H9 (cell line): ENCODE data around the gene ANTKMT. TPM values are rescaled to one million over a fixed set of nuclear protein-coding genes. Genes with fewer than 3 reads are reported as not detected.
A peak's percentile ranks its signal among the peaks of the same experiment; 100 is the strongest.

Experiments used
- DNase-seq: peaks from one replicate; pipeline ENCODE4 v3.0.0-alpha.2; 2017
- H2AFZ ChIP-seq: one replicate; pipeline ENCODE4 v1.6.1; 2013; ENCODE audit warnings: mild to moderate bottlenecking, low read length, control low read depth, moderate library complexity
- H2AK5ac ChIP-seq: 2 replicates; pipeline ENCODE4 v1.6.1; 2013; ENCODE audit warnings: low read length, control low read depth, mixed read lengths; ENCODE audit not compliant: insufficient read length
- H2BK120ac ChIP-seq: one replicate; pipeline ENCODE4 v1.6.1; 2013; ENCODE audit warnings: low read depth, mild to moderate bottlenecking, low read length, control low read depth, inconsistent platforms; ENCODE audit not compliant: poor library complexity, severe bottlenecking
- H2BK12ac ChIP-seq: 2 replicates; pipeline ENCODE4 v1.6.1; 2013; ENCODE audit warnings: low read length, control low read depth, mixed read lengths, low read depth; ENCODE audit not compliant: insufficient read length
- H2BK15ac ChIP-seq: 2 replicates; pipeline ENCODE4 v1.6.1; 2013; ENCODE audit warnings: low read depth, low read length, control low read depth
- H2BK20ac ChIP-seq: one replicate; pipeline ENCODE4 v1.6.1; 2013; ENCODE audit warnings: low read depth, mild to moderate bottlenecking, low read length, control low read depth, inconsistent platforms; ENCODE audit not compliant: poor library complexity, severe bottlenecking
- H2BK5ac ChIP-seq: 2 replicates; pipeline ENCODE4 v1.6.1; 2013; ENCODE audit warnings: low read length, control low read depth, mixed read lengths; ENCODE audit not compliant: insufficient read length
- H3K14ac ChIP-seq: 2 replicates; pipeline ENCODE4 v1.6.1; 2013; ENCODE audit warnings: low read length, control low read depth; ENCODE audit not compliant: insufficient read depth
- H3K18ac ChIP-seq: 2 replicates; pipeline ENCODE4 v1.6.1; 2013; ENCODE audit warnings: low read depth, mild to moderate bottlenecking, mixed read lengths, low read length, control low read depth; ENCODE audit not compliant: insufficient read length
- H3K23ac ChIP-seq: 2 replicates; pipeline ENCODE4 v1.6.1; 2013; ENCODE audit warnings: low read length, control low read depth, mixed read lengths, low read depth; ENCODE audit not compliant: insufficient read length
- H3K23me2 ChIP-seq: 2 replicates; pipeline ENCODE4 v1.6.1; 2013; ENCODE audit warnings: low read depth, mild to moderate bottlenecking, mixed read lengths, low read length, control low read depth; ENCODE audit not compliant: insufficient read length, poor library complexity, severe bottlenecking
- H3K27ac ChIP-seq: 2 replicates; pipeline ENCODE4 v1.5.1; 2013; ENCODE audit warnings: low read length, control low read depth, mixed read lengths, low read depth; ENCODE audit not compliant: insufficient read length
- H3K27me3 ChIP-seq: 2 replicates; pipeline ENCODE4 v1.6.1; 2013; ENCODE audit warnings: low read length, control low read depth, inconsistent platforms; ENCODE audit not compliant: insufficient read depth
- H3K4ac ChIP-seq: 2 replicates; pipeline ENCODE4 v1.6.1; 2013; ENCODE audit warnings: low read depth, mild to moderate bottlenecking, control low read depth, inconsistent platforms, low read length, moderate library complexity
- H3K4me1 ChIP-seq: 2 replicates; pipeline ENCODE4 v1.6.1; 2013; ENCODE audit warnings: low read length, control low read depth, inconsistent platforms; ENCODE audit not compliant: insufficient read depth
- H3K4me2 ChIP-seq: 2 replicates; pipeline ENCODE4 v1.6.1; 2013; ENCODE audit warnings: low read length, control low read depth, mixed read lengths; ENCODE audit not compliant: insufficient read length, insufficient read depth
- H3K56ac ChIP-seq: 2 replicates; pipeline ENCODE4 v1.6.1; 2013; ENCODE audit warnings: low read depth, mild to moderate bottlenecking, mixed read lengths, low read length, control low read depth; ENCODE audit not compliant: insufficient read length
- H3K79me1 ChIP-seq: 2 replicates; pipeline ENCODE4 v1.6.1; 2013; ENCODE audit warnings: low read depth, mild to moderate bottlenecking, moderate library complexity, low read length, control low read depth, inconsistent platforms; ENCODE audit not compliant: insufficient read depth, poor library complexity, severe bottlenecking
- H3K79me2 ChIP-seq: 2 replicates; pipeline ENCODE4 v1.6.1; 2013; ENCODE audit warnings: low read length, control low read depth, inconsistent platforms; ENCODE audit not compliant: insufficient read depth
- H3K9ac ChIP-seq: 2 replicates; pipeline ENCODE4 v1.6.1; 2013; ENCODE audit warnings: low read length, control low read depth, mixed read lengths; ENCODE audit not compliant: insufficient read length; ENCODE audit errors: extremely low read depth
- H3K9me3 ChIP-seq: one replicate; pipeline ENCODE4 v1.6.1; 2013; ENCODE audit warnings: low read depth, low read length, inconsistent platforms; ENCODE audit not compliant: control insufficient read depth
- H3T11ph ChIP-seq: one replicate; pipeline ENCODE4 v1.6.1; 2013; ENCODE audit warnings: mild to moderate bottlenecking, low read length, control low read depth, inconsistent platforms
- H4K20me1 ChIP-seq: one replicate; pipeline ENCODE4 v1.6.1; 2013; ENCODE audit not compliant: control insufficient read depth, insufficient read length, insufficient read depth
- H4K5ac ChIP-seq: 2 replicates; pipeline ENCODE4 v1.6.1; 2013; ENCODE audit warnings: low read depth, mild to moderate bottlenecking, mixed read lengths, low read length, control low read depth; ENCODE audit not compliant: insufficient read length
- H4K8ac ChIP-seq: replicated peaks from 2 replicates; pipeline ENCODE4 v1.6.1; 2013; ENCODE audit warnings: low read length, control low read depth, mixed read lengths, low read depth; ENCODE audit not compliant: insufficient read length
- H4K91ac ChIP-seq: 2 replicates; pipeline ENCODE4 v1.6.1; 2013; ENCODE audit warnings: low read depth, mild to moderate bottlenecking, moderate library complexity, mixed read lengths, low read length, control low read depth; ENCODE audit not compliant: insufficient read length
- H3K27ac Mint-ChIP-seq, 3 experiments: 2 replicates in 2 of 3; 3 replicates in 1 of 3; pipeline ENCODE4 v1.8.0; 2020 to 2021; ENCODE audit warnings: mixed read lengths in 3 of 3, mild to moderate bottlenecking in 1 of 3, moderate library complexity in 1 of 3
- H3K27me3 Mint-ChIP-seq: 2 replicates; pipeline ENCODE4 v1.8.0; 2021; ENCODE audit warnings: low read depth, mild to moderate bottlenecking, moderate library complexity, mixed read lengths
- H3K36me3 Mint-ChIP-seq, 3 experiments: 2 replicates in 2 of 3; 3 replicates in 1 of 3; pipeline ENCODE4 v1.8.0; 2020 to 2021; ENCODE audit warnings: low read depth in 3 of 3, mixed read lengths in 3 of 3; ENCODE audit not compliant: insufficient read depth in 1 of 3
- H3K4me1 Mint-ChIP-seq, 2 experiments: 2 replicates each; pipeline ENCODE4 v1.8.0; 2020; ENCODE audit warnings: mixed read lengths in 2 of 2
- H3K4me3 Mint-ChIP-seq, 2 experiments: 2 replicates in 1 of 2; 3 replicates in 1 of 2; pipeline ENCODE4 v1.8.0; 2020 to 2021; ENCODE audit warnings: mild to moderate bottlenecking in 2 of 2, mixed read lengths in 2 of 2, moderate library complexity in 1 of 2
- H3K9me3 Mint-ChIP-seq, 2 experiments: 2 replicates in 1 of 2; 3 replicates in 1 of 2; pipeline ENCODE4 v1.8.0; 2020; ENCODE audit warnings: mild to moderate bottlenecking in 2 of 2, mixed read lengths in 2 of 2, moderate library complexity in 1 of 2
- WGBS: extraction: QIAGEN DNeasy Blood & Tissue Kit; methylation state at CpG from one replicate; pipeline ENCODE4 v1.1.7; 2013; ENCODE audit warnings: missing lambda C conversion rate, low lambda C conversion rate, mixed read lengths; ENCODE audit not compliant: insufficient read length; ENCODE audit errors: extremely low coverage; 5-methylcytosine and 5-hydroxymethylcytosine counted together
- long read RNA-seq: library from polyadenylated mRNA; unstranded; transcript quantifications from one replicate; pipeline ENCODE4 v2.0.0, GENCODE V29; 2020
- total RNA-seq: library from RNA; stranded (reverse); gene quantifications from 2 replicates; pipeline ENCODE4 v1.2.1, GENCODE V29; 2021
- TF ChIP-seq, protein P1 (sequence below): fragments of 200-600 bp; sonication (generic); conservative IDR thresholded peaks from 3 replicates; pipeline ENCODE4 v1.8.0; 2021; ENCODE audit warnings: antibody characterized with exemption, mild to moderate bottlenecking

Gene ANTKMT, protein sequence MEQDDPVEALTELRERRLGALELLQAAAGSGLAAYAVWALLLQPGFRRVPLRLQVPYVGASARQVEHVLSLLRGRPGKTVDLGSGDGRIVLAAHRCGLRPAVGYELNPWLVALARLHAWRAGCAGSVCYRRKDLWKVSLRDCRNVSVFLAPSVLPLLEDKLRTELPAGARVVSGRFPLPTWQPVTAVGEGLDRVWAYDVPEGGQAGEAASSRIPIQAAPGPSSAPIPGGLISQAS
- total RNA-seq = 31.5 and 34.8 TPM in 2 replicates
- long read RNA-seq, partial matches to known transcripts = 0 of 4 reads
- long read RNA-seq, other reads (novel, unspliced or antisense) = 0 of 4 reads

DNA sequence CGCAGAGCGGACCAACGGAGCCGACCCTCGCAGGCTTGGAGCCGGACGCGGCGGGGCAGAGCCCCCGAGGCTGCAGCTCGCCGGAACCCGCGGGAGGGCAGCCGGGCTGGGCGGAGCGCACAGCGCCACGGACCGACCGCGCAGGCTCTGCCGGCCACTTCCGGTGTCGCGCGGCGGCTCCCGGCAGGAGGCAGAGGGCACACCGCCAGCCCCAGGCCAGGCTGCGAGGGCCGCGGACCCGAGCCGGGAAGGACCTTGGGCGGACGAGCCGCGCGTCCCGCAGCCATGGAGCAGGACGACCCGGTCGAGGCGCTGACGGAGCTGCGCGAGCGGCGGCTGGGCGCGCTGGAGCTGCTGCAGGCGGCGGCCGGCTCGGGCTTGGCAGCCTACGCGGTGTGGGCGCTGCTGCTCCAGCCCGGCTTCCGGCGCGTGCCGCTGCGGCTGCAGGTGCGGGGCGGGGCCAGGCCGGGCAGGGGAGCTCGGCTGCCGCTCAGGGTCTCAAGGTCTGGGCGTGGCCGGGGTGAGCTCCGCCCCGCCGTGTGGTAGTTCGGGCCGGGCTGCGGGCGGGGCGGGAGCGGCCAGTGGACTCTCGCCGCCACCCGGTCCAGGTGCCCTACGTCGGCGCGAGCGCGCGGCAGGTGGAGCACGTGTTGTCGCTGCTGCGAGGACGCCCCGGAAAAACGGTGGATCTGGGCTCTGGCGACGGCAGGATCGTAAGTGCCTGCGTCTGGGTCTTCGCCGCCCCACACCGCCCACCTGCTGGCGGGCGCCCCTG is at the start of gene ANTKMT:
Gene ANTKMT (plus strand): TSS at position 157 of the 775 bp plus-strand sequence. CDS start 129 bp downstream, at position 286.
- Histone ChIP-seq H3K79me2 (no peaks in the 10 kb centered on the region), H4K20me1 (no peaks in the 10 kb centered on the region), H3K4ac (no peak within 1 kb of the TSS), H3K14ac (peak within 1 kb of the TSS; percentile 95; the same call in 1 of the 2 replicates), H3K27me3 (no peaks in the 10 kb centered on the region), H4K8ac (no peak within 1 kb of the TSS), H3K18ac (peak within 1 kb of the TSS; percentile 80), H2BK15ac (no peak within 1 kb of the TSS), H3K23me2 (peaks cover 2% of the 10 kb centered on the region), H3K79me1 (no peaks in the 10 kb centered on the region), H2BK5ac (no peak within 1 kb of the TSS), H2AK5ac (no peak within 1 kb of the TSS), H2BK120ac (no peak within 1 kb of the TSS), H3K56ac (no peak within 1 kb of the TSS), H3K4me2 (peak within 1 kb of the TSS; percentile 59), H3K27ac (no peak within 1 kb of the TSS), H2AFZ (no peak within 1 kb of the TSS), H3K9me3 (no peaks in the 10 kb centered on the region), H3K9ac (peak within 1 kb of the TSS; percentile 57), H2BK12ac (no peak within 1 kb of the TSS), H3K4me1 (no peaks in the 10 kb centered on the region), H3T11ph (no peak within 1 kb of the TSS), H4K5ac (no peak within 1 kb of the TSS), H3K23ac (no peak within 1 kb of the TSS), H4K91ac (no peak within 1 kb of the TSS), H2BK20ac (no peak within 1 kb of the TSS)
- DNase-seq = peak; percentile 94
- Mint-ChIP-seq H3K27ac (peak within 1 kb of the TSS in 1 of 3 experiments; percentile 79; a peak in 2 of 7 replicates), H3K4me1 (peaks cover 11 to 23% of the 10 kb centered on the region in 2 experiments), H3K9me3 (no peaks in the 10 kb centered on the region), H3K36me3 (peaks cover 0 to 5% (median 3%) of the 10 kb centered on the region in 3 experiments; a peak in 1 of 7 replicates), H3K4me3 (peak within 1 kb of the TSS; percentile 72 to 88), H3K27me3 (peaks cover 33% of the 10 kb centered on the region)
- no CpG with 5 or more reads among the region's 106 CpGs for WGBS
- TF ChIP-seq, protein P1, sequence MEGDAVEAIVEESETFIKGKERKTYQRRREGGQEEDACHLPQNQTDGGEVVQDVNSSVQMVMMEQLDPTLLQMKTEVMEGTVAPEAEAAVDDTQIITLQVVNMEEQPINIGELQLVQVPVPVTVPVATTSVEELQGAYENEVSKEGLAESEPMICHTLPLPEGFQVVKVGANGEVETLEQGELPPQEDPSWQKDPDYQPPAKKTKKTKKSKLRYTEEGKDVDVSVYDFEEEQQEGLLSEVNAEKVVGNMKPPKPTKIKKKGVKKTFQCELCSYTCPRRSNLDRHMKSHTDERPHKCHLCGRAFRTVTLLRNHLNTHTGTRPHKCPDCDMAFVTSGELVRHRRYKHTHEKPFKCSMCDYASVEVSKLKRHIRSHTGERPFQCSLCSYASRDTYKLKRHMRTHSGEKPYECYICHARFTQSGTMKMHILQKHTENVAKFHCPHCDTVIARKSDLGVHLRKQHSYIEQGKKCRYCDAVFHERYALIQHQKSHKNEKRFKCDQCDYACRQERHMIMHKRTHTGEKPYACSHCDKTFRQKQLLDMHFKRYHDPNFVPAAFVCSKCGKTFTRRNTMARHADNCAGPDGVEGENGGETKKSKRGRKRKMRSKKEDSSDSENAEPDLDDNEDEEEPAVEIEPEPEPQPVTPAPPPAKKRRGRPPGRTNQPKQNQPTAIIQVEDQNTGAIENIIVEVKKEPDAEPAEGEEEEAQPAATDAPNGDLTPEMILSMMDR = no peak; the same call in 2 of the 3 replicates
